ENCODE results near the gene PROK2.

Gene PROK2, protein sequence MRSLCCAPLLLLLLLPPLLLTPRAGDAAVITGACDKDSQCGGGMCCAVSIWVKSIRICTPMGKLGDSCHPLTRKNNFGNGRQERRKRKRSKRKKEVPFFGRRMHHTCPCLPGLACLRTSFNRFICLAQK

DNA sequence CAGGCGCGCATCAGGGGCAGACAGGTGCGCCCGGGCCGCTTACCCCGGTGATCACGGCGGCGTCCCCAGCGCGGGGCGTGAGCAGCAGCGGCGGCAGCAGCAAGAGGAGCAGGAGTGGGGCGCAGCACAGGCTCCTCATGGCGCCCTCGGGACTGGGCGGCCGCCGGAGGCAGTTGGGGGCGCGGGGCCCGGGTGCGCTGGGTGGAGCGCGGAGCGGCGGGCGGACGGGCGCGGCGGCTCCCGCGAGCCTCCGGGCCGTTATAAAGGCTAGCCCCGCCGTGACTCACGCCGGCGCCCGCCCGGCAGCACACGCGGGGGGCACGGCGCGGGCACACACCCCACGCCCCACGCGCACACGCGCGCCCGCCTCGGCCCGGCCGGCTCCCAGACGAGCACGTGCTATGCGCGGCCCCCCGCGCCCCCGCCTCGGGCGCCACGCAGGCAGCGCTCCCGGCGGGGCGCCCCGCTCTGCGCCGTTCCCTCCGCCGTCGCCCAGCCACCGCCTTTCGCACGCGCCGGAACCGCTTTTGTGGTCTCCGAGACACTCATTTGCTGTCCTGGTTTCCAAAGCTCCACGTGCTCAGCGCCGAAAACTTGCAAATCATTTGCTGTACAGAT is at the start of gene PROK2:
Gene PROK2, minus strand, starts transcription at position 235 of the 618 bp plus-strand sequence. Its CDS starts 96 bp downstream, at position 139.
- DNase-seq = peak; percentile 16

DNA sequence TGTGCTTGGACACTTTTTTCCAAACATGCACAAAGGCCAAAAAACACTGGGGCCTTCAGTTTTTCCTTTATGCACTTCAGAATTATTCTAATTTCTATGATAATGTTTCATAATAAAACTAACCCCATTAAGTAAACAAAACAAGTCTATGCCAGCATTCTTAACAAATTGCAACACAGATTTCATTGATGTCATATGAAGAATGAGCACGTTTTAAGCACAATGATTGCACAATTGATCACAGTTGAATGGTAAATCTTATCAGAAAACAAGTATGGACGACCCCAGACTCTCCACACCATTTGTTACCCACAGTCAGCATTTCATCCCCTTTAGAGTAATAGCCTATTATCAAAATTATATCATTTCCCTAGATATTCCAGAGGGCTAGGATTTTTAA is 46.7 kb upstream of the PROK2 start:
- no peak for DNase-seq

DNA sequence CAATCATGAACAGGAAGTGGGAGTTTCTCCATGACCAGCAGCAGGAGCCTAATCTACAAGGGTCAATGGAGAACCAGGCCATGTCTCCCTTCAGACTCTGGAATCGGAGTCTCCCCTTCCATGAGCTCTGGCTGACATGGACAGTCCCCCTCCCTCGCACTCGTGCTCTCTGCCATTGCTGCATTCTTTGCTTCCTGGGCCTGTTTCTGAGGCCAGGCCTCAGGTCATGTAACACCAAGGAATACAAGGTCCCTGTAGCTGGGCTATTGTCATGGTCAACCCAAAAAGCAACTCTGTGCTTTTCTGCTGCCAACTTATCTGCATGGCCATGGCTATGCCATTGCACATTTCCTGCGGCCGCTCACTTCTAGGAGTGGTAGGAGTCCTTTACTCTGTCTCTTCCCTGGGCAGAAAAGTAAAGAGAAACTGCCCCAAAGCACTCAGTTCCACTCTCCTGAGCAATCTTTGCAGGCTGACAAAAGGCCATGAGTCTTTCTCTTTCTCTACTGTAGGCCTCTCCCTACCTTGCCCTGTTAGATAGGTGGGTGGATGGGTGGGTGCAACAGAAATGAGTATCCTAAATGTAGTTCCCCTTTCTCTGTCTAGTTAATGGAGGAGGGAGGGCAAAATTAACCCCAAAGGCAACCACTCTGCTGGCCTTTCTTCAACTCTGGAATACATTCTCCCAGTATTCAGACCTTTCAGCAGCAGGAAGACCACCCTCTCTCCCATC is 40.8 kb upstream of the PROK2 start:
- no peak for DNase-seq

DNA sequence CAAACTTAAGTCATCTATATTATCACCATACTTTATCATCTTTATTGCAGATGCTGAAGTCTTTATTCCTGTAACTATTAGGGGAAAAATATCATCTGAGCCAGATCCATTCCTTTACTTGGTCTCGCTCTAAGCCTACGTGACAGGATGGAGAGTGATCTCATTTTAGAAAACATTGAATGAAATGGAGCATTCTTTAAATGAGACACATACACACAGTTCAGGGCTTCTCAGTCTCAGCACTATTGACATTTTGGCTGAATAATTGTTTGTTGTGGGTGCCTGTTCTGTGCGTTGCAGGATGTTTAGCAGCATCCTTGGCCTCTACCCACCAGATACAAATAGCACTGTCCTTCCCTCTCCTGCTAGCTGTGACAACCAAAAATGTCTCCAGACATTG is 36.2 kb upstream of the PROK2 start:
- DNase-seq = no peak

DNA sequence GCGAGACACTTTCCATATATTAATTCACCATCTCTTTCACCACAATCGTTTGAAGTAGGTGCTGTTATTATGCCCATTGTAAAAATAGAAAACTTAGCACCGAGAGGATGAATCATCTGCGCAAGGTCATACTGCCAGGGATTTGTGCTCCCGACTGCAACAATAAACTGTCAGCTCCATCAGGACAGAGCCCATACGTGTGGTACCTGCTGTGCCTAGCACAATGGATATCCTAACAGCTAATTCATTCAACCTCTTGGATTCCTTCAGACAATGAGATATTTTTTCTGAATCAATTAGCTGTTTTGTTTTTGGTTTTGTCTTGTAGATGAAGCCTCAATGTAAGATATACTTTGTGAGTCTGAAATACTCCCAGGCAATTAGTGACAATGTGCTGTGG is 32.3 kb upstream of the PROK2 start:
- no peak for DNase-seq

DNA sequence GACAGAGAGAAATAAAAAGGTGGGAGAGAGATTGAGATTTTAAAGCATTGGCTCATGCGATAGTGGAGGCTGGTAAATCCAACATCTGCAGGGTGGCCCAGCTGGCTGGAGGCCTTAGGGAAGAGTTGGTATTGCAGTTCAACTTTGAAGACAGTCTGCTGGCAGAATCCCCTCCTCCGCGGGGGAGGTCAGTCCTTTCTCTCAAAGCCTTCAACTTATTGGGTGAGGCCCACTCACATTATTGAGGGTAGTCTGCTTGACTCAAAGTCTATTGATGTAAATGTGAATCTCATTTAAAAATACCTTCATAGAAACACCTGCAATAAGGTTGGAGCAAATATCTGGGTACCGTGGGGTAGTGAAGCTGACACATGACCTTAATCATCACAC is 31.8 kb upstream of the PROK2 start:
- DNase-seq = no peak

DNA sequence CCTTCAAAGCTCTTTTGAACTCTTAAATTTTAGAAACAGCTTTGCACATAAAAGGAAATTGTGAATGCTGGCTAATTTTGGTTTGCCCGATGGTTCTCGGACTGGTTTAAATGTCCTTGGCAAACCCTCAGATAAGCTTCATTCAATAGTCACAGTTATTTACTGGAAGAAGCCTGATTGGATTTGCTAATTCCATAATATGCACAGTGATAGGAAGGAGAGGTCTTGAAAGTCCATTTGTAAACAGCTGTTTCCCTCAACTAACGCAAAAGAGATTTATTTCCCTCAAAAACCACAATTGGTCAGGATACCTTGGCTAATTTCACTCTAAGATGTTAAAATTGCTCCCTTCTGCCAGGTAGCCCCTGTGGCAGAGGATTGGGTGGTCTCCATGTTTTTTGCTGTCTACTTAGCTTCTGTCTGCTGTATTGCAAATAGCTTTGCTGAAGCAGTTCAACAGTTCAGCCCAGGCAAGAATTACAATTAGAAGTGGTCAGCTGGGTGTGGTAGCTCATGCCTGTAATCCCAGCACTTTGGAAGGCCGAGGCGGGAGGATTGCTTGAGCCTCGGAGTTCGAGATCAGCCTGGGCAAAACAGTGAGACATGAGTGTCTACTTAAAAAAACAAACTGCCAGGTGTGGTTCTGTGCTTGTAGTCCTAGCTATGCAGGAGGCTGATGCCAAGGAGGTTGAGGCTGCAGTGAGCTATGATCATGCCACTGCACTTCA is 30.6 kb upstream of the PROK2 start:
- no peak for DNase-seq

DNA sequence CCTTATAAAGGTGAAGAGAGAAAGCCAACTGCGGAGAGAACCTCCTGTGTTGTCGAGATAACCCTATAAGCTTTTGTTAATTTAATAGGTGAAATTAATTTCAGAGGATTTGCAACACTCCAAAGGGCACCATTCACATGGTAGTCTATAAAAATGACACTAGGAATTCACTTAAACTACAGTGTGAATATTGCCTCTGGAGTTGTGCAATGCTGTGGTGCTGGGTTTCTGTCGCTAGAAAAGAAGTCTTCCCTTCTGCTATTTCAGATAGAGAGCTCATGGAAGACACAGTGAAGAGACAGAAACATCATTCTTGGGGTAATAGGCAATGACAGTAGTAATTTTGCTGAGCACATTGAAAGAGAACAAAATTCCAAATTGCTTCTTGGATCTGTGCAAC is 28.8 kb upstream of the PROK2 start:
- DNase-seq = no peak

DNA sequence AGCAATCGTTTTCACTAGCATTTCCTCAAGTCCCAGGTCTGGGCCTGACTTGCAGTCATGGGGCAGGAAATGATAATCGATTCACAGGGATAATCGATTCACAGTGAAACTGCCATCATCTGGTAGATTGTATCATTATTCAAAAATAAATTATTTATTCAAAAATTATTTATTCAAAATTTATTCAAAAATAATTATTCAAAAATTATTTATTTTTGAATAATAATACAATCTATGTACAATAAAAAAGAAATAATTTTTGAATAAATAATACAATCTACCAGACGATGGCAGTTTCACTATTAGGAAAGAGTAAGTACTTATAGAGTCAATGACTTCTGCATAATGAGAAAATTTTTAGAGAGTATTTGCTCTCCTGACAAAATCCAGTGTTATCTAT is 28.1 kb upstream of the PROK2 start:
- no peak for DNase-seq

DNA sequence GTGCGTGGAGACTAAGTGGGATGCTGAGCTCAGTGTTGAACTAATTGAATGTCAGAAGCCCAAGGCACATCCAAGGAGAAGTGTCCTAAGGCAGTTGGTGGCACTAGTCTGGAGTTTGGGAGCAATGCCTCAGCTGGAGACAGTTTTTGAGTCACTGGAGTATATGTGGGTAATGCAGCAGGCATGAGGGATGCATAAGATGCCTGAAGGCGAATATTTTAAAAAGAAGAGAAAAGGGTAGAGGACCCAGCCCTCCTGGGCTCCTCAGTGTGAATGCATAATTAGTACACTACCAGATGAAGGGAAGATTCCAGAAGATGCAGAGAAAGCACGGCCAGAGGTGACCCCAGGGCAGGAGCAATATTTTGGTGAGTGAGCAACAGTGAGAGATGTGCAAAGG is 25.1 kb upstream of the PROK2 start:
- DNase-seq = no peak

DNA sequence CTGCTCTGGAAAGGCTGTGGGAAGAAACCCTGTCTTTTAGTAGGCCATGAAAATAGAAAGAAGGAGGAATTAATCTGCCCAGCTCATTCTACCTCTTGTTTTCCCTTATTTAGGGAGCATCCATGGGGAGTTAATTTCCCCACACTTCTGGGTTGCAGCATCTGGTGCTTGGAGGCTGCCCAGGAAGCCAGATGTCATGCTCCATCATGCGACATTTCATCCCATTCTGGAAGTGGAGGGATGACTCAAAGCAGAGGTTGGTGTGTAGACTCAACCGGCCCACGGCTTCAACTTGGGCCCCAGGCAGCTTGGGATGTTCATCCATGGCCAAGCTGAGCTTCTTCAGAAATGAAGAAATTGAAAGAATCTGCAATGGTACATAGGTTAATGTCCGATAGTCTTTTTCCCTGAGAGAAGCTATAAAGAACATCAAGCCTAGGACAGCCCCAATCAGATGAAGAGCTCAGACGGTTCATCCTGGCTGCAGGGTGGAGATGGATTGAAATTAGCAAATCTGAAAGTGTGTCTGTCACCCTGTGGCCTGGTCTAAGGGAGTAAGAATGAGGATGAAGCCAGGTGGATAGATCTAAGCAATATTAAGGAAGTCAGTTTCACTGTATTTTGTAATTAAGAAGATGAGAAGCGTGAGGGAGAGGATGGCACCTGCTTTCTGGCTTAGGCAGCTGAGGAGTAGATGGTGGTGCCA is 24.5 kb upstream of the PROK2 start:
- no peak for DNase-seq

DNA sequence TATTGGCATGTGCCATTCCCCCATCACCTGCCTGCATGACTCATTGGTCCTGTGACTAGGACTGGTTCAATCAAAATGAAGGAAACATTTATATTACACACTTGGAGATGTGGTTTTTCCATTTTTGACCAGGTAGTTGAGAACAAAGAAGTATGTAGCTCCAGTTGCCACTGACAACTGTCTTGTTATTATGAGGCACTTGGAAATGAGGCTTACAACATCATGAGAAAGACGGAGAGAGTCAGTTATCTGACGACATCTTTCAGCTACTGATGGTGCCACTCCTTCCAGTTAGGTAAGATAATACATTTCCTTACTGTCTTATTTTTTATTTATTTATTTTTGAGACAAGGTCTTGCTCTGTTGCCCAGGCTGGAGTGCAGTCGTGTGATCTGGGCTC is 21.8 kb upstream of the PROK2 start:
- no peak for DNase-seq

DNA sequence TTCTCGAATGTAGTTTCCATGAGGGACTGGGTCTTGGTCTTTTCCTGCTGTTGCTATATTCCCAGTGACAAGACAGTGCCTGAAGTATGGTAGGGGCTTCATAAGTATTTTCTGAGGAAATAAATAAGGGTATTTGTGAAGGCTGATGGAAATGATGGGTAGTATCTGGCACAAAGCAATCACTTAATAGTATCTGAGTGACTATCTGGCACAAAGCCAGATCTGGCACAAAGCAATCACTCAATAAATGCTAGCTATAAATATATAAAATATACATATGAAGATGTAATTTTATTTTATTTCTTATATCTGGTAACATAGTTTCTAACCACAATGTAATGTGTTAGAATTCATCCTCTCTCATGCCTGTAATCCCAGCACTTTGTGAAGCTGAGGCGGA is 20.7 kb upstream of the PROK2 start:
- no peak for DNase-seq

DNA sequence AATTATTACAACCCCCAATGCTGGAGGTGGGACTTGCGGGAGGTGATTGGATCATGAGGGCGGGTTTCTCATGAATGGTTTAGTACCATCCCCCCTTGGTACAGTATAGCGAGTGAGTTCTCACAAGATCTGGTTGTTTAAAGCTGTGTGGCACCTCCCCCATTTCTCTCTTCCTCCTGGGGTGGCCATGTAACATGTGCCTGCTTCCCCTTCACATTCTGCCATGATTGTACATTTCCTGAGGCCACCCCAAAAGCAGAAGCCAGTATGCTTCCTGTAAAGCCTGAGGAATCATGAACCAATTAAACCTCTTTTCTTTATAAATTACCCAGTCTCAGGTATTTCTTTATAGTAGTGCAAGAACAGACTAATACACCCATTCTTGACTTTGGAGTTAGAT is 20.3 kb upstream of the PROK2 start:
- DNase-seq = no peak

DNA sequence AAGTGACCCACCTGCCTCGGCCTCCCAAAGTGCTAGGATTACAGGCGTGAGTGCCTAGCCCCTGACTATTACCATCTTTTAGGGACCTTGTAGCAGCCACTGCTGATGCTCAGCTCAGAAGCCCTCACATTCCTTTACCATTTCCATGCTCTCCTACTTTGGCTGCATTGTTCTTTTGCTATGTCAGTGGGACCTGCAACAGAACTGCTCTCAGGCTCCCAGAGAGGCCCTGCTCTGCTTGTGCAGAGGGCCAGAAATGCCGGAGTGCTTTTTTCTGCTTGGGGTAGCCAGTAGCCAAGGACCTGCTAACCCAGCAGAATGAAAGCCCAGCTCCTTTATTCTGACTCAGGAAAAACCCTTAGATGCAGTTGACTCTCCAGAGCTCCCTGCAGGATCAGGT is 18.3 kb upstream of the PROK2 start:
- DNase-seq = no peak

DNA sequence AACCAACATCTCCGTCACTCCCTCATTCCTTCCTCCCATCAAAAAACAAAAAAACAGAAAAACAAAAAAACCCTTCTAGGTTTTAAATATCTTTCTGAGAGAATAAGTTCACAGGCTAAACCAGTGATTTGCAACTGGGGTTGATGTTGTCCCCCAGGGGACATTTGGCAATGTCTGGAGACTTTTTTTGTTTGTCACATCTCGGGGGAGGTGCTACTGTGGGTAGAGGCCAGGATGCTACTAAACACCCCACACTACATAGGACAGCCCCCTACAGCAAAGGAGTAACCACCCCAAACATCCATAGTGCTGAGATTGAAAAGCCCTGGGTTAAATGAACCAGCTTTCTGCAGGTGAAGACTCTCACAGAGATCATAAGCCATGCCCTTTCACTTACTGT is 17.0 kb upstream of the PROK2 start:
- no peak for DNase-seq

DNA sequence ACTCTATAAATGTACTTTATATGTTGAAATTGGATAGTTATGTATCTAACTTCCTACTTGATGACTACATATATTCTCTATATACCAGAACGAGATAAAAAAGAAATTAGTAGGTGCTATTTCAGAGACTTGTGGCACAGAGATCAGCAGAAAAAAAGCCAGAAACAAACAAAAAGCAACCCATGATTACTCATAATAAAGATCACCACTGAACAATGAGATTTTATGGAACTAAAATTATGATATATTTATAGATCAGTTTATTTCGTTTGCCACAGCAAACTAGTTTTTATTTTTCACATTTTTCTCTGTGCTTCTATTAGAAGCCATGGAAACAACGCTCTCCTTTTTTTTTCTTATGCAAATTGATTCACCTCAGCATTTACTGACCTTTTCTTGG is 15.1 kb upstream of the PROK2 start:
- no peak for DNase-seq

DNA sequence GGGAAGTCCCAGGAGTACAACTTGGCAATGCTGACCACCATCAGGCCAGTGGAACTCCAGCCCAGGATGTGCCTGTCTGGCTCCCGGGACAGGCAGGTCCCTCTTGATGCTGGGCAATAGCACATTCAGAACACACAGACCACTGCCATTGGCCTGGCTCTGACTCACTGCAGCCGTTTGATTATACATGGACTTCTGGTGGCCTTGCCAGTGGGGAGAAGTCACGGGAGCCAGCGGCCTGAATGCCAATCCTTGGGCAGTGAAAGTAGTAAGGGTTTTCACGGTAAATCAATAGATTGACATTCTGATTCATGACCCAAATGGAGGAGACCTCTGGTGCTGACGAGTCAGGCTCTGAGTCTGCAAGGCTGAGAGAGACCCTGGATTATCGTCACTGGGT is 12.5 kb upstream of the PROK2 start:
- no peak for DNase-seq

DNA sequence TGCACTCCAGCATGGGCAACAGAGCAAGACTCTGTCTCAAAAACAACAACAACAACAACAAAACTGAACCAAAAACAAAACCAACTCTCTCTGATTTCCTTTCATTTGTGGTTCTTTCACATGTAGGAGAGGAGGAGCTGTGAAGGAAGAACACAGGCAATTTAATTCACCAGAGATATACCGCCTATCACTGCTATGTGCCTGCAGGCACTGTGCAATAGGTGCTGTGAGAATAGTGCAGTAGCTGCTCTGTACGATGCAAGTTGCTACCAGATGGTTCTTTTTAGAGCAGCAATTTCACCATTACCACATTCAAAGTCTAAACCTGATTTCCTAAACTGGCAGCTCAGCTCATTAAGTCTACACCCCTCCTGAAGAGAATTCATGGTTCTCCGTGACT is 11.3 kb upstream of the PROK2 start:
- DNase-seq = no peak

DNA sequence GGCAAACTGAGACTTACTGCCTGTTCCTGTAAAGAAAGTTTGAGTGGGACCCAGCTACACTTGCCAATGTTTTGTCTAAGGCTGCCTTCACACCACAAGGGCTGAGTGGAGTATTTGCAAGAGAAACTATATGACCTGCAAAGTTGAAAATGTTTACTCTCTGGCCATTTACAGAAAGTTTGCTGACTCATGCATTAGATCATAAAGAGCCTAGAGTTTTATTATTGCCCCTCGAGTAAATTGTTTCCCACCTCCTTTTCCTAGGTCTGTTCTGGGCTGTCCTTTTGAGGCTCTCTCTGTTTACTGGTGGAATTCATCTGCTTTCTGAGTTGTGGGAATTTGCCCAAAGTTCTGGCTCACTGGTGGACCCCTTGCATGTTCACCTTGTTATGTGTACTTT is 6.7 kb upstream of the PROK2 start:
- no peak for DNase-seq

DNA sequence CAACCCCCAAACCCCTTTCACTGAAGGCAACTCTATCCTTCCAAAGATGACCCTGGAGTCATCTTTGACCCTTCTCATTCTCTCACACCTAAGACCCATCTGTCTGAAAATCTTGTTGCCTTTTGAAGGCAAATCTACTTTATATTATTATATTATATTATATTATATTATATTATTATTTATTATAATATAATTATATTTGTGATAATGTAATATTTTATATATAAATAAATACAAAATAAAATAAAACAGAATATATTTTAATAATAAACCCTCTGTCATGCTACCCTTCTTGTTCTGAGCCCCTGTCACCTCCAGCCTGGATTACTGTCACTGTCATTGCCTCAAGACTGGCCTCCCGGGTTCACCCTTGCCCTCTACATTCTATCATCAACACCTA is 5.0 kb upstream of the PROK2 start:
- DNase-seq = no peak

DNA sequence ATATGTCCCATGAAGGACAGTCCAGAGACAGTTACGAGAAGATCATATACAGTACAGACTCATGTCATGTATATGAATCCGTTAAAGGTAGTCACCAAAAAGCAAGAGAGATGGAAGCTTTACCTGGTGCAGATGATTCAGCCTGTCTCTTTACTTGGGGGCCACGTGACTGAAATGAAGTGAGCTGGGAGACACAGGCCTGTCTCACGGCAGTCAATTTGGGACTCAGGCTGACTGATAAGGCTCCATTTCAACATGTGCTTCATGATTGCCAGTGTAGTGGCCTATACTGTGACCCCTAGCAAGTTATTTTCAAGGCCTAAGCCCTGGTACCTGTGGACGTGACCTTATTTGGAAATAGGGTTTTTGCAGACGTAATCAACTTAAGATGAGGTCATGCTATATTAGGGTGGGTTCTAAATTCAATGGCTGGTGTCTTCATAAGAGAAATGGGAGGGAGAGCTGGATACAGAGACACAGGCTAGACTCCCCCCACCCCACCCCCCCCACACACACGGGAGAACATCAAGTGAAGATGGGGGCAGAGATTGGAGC is 3.0 kb upstream of the PROK2 start:
- DNase-seq = no peak

DNA sequence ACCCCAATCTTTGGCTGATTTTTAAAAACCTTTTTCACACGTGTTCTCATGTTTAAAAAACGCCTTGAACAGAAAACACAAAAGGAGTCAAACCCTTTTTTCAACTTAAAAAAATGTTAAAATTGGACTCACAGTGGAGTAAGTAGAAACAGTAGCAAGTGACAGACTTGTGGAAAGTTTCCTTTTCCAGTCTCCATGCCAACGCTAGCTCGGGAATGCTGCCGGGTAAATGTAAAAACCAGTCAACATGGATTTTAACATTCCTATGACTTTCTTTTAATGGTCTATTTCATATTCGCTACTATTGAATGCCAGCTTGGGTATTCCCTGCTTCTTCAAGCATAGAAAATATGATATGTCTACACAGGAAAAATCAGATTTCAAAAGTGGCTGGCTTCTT is 1.6 kb upstream of the PROK2 start:
- DNase-seq = no peak

All from CD4-positive, alpha-beta T cell treated with Interleukin-21 for 1 hour (primary cell).